Right renal cortex interstitium (tissue), 3 donors: ENCODE data around the gene KCTD17. TPM values are rescaled to one million over a fixed set of nuclear protein-coding genes. Genes with fewer than 3 reads are reported as not detected.

Experiments
- DNase-seq, 3 donors: peaks; one replicate each; pipeline ENCODE4 v3.0.0-alpha.2; 2013; ENCODE audit warnings: low read depth in 3 of 3, low spot score in 2 of 3
- polyA plus RNA-seq, 3 donors: library from polyadenylated mRNA; unstranded; fragments of 120-200 nt; gene quantifications; one replicate each; pipeline ENCODE4 v1.2.1, GENCODE V29; 2013; ENCODE audit not compliant: insufficient read length in 3 of 3

The KCTD17 gene
- polyA plus RNA-seq, 3 donors = 22.6 to 26.7 (median 24.5) TPM

DNA sequence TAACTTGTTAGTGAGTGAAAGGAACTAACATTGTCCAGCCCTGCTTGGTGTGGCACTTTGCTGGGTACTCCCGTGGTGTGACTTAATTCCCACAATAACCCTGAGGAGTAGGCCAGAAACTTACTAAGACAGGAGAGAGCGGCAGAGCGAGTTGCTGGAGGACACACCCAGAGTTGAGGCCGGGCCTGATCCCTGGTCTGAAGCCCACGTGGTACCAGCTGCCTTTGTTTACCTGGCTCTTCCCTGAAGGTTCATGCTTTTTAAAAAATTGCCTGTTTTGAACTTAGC, 31.4 kb upstream of the KCTD17 start:
- DNase-seq = no peak

DNA sequence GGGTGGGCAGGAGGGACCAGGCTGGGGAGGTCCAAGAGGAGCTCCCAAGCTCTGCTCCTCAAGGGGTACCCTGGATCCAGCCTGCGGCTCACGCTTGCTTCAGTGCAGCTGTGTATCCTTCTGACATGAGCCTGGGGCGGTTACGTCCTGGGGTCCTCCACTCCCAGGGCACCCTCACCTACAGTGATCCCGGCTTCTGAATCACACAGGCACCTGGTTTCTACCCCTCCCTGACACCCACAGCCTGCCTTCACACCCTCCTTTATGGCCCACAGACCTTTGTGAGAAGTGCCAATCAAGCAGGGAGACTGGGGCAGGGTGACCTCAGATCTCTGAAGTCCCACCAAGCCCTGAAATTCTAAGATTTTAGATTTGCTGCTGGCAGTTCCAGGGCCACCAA, 30.5 kb upstream of the KCTD17 start:
- DNase-seq = no peak

DNA sequence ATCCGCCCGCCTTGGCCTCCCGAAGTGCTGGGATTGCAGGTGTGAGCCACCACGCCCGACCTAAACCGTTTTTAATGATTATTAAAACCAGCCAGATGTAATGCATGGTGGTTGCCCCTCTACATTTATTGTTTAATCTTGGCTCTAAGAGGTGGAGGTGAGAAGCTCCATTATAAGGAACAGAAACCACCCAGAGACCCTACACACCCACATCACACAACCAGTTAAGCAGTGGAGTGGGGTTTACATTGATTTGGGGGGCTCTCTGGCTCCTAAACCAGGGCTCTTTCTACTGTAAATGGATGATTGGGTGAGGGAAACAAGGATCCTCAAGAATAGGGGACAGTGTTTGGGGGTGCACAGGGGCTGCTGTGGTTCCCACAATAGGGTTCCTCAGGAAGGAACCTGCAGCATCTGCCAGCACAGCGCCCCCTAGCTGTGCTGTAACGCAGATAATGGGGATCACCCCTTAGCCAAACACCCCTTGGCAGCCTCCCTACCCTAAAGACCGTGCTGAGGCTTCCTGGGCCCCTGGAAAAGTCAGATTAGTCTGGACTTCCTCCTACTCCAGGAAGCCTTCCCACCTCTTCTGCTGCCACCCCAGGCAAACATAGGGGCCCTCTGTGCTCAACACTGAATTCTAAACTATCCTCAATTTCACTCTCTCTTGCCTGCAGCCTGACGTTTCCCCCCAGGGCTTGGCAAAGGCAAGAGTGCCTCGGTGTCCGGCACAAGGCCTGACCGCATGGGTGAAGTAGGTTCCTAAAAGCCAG, 29.6 kb upstream of the KCTD17 start:
- no peak for DNase-seq

DNA sequence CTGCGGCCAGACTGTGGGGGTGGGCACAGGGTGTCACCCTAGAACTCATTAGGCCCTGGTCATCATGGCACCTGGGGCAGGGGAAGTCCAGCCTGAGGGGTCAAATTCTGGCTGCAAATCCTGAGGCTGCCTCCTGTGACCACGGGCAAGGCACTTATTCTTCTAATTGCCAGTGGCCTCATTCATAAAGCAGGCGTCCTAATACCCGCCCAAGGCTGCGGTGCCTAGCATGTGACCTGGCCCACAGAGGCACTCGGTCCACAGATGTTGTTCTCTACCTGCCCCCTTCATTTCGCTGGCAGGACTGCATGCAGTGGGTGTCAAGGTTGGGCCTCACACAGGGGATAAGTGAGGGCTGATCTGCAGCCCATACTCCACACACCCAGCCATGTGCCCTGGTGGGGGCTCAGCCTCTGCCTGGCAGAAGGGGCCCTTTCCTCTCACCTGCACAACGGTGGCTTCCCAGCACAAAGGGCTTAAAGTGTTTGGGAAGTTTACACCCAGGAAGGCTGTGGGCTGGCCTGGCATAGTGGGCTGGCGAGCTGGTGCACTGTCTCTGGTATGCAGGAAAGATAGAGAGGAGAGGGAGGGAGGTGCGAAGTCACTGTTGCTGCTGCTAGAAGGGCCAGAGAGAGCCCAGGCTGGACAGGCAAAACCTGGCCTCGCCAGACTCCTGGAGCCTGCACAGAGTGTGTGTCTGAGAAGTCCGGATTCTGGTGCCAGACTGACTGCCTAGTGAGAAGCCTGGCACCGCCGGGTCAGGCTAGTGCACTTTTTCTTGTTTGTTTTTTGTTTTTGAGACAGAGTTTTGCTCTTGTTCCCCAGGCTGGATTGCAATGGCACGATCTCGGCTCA, 28.8 kb upstream of the KCTD17 start:
- no peak for DNase-seq

DNA sequence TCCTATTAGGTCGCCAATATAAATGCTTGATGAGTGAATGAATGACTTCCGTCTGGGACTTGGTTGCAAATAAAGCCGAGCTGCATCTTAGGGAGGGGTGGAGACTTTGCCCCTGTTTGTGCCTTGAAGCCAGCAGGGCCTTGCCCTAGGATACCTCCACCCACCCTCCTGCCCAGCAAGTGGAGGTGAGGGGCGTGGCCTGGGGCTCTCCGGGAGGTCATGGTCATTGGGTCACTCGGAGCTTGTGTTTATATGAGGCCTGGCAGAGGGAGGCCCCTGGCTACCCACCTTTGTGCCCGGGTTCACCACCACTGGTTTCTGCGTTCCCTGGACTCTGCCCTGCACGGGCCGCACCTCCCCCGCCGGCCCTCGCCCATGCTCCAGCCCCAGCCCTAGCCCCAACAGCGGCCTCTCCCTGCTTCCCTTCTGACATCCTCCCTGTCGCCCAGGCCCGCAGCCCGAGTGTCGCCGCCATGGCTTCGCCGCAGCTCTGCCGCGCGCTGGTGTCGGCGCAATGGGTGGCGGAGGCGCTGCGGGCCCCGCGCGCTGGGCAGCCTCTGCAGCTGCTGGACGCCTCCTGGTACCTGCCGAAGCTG, 27.7 kb upstream of the KCTD17 start:
- no peak for DNase-seq

DNA sequence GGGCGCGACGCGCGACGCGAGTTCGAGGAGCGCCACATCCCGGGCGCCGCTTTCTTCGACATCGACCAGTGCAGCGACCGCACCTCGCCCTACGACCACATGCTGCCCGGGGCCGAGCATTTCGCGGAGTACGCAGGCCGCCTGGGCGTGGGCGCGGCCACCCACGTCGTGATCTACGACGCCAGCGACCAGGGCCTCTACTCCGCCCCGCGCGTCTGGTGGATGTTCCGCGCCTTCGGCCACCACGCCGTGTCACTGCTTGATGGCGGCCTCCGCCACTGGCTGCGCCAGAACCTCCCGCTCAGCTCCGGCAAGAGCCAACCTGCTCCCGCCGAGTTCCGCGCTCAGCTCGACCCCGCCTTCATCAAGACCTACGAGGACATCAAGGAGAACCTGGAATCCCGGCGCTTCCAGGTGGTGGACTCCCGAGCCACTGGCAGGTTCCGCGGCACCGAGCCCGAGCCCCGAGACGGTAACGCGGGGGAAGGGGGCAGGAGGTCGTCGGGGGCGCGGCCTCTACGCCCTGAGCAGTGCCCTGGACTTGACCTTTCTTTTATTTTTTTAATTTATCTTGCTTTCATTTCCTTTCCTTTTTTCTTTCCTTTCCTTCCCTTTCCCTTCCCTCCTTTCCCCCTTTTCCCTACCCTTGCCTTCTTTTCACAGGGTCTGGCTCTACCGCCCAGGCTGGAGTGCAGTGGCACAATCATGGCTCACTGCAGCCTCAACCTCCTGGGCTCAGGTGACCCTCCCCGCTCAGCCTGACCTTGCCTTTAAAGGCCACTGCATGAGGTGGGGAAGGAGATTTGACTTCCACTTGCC, 27.0 kb upstream of the KCTD17 start:
- no peak for DNase-seq

DNA sequence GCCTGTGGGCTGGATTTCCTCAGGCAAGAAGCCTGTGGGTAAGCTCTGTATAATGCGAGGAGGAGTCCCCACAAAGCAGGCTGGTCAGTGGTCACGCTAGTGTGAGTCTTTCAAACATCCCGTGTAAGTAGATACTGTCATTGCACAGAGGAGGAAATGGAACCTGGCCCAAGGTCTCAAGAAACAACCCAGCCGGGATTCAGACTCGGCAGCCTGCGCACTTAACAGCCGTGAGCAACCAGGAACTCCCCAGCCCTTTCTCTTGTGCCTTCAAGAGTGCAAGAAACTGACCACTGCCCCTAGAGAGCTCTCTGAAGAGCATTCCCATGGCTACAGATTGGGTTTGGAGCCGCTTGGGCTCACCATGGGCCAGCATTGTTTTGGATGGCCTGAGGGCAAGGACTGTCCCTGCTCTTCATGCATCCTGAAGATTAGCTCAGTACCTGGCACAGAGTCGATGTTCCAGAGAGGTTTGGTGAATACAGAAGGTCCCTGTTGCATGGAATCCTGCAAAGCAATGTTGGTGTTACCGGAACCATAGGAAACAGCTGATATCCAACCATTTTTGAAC, 26.0 kb upstream of the KCTD17 start:
- DNase-seq = peak in 1 of 3 donors; percentile 18

DNA sequence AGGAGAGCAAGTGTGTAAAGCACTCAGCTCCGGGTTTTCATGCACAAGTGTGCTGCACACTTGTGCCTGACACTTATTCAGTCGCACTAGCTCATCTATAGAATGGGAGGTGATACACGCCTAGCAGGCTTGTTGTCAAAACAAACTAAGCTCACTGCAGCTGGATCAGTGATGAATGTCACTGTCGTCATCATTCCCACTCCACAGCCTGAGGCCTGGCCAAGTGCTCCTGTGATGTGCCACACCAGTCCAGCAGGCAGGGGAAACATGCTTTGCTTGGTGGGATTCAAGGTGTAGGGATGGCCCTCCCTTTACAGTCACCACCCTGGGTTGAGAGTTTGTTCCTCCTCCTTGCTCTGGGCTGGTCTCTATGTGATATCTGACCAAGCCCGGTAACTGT, 25.2 kb upstream of the KCTD17 start:
- no peak for DNase-seq

DNA sequence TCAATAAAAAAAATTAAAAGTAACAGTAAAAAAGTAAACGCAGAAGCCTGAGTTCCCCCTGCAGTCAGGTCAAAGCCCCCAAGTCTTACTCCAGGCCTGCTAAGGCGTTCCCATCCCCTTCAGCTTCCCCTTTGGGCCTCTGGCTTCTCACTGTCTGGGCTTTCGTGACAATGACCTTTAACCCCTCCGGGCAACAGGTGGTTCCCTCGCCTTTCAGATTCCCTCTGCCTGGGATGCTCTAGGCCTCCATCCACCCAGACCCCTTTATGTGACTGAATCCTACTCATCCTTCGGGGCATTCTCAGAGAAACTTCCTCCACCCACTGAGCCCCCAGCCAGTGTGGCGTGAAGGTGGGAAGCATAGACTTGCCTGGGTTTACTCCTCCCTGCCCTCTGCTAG, 24.0 kb upstream of the KCTD17 start:
- DNase-seq = no peak

DNA sequence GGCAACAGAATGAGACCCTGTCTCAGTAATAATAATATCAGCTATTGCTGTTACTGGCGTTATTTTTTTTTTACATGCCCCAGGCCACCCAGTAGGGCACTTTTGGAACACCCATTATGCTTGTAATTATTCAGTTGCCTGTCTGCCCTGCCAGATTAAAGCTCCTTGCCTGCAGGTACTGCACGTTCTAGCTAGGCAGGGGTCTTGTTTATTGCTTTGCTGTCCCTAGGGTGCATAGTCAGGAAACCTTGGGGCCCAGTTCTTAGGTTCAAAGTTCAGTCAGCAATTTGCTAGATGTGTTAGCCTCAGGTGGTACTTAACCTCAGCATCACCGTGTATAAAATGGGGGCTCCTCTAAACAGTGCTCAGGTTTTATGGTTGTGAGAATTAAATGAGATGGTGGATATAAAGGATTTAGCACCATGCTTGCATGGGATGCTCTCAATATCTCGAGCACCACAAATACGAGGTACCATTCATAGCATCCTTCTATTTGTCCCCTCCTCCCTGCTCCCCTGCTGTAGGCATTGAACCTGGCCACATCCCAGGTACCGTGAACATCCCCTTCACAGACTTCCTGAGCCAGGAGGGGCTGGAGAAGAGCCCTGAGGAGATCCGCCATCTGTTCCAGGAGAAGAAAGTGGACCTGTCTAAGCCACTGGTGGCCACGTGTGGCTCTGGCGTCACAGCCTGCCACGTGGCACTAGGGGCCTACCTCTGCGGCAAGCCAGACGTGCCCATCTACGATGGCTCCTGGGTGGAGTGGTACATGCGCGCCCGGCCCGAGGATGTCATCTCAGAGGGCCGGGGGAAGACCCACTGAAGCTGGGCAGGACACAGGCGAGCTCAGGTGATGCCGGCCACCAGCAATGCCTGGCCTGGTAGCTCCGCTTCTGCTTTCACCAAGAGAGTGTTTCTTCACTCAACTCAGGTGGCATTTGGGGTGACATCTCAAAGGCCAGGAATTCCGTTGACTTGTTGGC, 22.6 kb upstream of the KCTD17 start:
- DNase-seq = no peak

DNA sequence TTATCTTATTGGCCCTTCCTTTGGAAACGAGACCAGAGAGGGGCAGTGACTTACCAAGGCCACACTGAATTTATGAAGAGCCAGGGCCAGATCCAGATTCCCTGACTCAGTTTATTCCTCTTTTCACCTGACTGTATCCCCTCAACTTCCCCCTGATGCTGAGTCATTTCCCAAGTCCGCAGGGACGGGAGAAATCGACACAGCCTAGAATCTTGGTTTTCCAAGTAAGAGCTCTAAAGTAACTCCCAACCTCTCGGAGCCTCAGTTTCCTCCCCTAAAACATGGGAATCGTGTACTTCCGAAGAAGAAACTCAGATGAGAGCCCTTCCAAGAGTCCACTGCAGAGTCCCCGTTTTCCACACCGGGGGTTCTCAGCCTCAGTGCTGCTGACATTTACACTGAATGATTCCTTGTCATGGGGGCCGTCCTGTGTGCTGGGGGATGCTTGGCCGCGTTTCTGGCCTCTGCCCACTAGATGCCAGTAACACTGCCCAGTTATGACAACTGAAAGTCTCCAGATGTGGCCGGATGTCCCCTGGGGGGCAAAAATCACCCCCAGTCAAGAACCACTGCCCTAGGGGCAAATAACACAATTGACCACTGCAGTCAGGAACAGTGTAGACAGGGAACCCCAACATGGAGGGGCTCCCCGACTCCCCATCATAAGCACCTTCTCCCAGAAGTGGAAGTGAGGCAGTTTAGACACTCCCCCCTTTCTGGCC, 20.8 kb upstream of the KCTD17 start:
- no peak for DNase-seq

DNA sequence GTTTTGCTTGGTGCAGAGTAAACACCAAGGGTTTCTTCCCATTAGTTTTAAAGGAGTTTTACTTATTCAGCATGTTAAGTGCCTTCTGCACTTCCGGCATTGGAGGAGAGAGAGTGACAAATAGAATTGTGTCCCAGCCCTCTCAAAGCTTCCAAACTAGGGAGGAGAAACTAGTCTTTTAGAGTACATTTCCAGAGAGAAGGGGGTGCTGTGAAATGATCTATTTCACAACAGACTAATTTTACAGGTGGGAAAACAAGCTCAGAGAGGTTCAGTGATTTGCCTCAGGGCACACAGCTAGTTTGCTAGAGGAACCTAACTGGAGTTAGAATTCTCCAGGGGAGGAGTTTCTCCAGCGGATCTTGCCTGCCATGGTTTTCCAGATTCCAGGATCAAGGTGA, 19.4 kb upstream of the KCTD17 start:
- no peak for DNase-seq

DNA sequence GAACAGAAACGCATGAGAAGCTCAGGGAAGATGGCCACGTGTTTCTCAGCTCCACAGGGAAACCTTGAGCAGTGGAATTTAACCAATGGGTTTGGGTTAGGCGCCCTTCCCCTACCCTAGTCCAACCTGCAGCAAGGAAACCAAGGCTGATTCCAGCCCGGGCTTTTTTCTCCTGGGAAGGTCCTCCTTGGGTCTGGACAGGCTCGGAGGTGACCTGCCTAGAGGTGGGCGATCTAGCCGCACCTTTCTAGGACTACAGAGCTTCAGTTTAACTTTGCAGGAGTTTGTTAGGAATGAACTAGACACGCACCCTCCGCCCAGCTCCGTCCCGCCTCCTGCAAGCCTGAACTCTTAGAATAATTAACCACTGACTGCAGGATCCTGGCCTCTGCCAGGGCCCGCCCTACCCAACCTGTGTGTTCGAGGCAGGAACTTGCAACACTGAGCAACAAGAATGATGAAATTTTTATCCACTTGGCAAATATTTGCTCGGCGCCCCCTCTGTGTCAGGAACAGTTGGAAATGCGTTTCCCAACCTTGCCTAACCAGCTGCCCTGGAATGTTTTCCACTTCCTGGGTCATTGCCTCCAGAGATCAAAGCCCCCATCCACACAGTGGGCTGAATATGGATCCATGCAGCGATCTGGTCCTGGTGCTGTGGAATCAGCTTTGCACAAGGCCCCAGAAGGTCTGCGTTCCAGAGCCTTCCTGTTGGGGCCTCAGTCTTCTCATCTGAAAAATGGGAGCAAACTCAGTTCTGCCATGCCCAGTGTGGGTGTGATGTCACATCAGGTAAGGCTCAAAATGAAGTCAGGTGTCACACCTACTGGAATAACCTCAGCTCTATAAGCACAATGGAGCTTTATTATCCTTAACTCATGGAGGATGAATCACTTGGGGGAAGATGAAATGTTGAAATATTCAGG, 18.7 kb upstream of the KCTD17 start:
- peak in 1 of 3 donors; percentile 19 for DNase-seq

DNA sequence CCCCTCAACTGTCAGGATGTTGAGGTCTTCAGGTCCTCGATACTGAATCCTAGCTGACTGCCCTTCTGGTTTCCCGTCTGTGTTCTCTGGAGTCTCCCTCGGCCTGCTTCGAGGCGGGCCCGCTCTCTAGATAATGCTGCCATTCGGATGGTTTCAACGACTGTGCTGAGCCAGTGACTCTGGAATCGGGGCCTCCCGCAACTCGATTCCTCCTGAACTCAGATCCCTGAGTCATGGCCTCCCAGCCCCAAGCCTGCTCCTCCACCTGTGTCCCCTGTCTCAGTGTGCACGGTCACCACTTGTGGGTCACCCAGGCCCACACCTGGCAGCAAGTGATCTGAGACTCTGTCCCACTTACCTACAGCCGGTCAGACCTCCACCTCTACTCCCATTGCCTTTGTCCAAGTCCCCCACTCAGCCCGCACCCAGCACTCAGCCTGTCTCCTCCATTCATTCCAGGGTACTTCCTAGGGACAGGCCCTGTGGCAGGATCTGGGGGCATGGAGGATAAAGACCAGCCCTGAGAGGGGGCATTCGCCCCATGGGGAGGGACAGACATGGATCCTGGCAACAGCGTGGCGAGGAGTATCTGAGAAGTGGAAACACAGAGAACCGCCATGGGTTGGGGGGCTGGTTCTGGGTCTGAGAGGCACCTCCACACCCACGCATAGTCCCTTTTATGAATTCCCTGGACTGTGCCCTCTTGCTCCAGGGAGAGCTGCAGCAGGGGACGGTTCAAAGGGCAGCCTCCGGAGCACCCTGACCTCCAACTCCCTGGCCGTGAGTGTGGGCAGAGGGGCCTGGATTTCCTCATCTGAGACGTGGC, 17.7 kb upstream of the KCTD17 start:
- no peak for DNase-seq

DNA sequence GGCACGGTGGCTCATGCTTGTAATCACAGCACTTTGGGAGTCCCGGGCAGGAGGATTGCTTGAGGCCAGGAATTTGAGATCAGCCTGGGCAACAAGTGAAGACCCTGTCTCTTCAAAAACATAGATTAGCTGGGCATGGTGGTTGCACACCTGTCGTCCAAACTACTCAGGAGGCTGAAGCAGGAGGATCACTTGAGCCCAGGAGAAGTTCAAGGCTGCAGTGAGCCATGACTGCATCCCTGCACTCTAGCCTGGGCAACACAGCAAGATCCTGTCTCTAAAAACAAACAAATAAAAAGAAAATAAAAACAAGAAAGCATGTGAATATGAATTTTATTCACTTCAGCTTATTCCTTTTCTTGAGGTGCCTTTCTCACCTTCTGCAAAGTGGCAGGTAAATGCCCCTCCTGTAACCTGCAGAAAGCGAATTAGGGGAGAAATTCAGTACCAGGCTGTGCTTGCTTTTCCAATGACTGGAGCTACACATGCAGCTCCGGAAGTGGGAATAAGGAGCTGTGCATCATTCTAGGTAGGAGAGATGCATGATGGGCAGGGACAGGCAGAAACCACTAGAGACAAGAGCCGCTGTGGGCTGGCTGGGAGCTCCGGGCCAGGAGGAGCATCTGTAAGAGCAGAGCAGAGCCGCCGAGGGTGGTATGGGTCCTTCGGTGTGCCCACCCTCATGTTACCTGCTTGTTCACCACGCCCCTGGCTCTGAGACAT, 14.7 kb upstream of the KCTD17 start:
- no peak for DNase-seq

DNA sequence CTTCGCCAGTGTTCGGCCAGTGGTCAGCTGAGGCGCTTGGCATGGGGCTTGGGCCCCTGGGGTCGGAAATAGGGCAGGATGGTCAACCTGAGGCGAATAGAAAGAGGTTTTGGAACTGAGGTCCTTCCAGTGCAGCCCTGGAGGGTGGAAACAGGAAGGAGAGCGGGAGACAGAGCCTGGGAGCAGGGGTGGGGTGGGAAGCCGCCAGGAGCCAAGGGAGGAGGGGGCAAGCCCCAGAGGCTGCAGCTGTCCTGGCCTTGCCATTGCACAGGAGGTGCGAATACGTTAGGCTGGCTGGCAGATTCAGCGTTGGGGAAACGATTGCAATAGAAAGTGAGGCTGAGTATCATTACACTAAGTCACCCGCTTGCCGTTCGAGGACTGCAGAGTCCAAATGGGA, 13.9 kb upstream of the KCTD17 start:
- DNase-seq = no peak
